Mesodermal cell (in vitro differentiated cells): ENCODE results near the gene SIGLEC6.
"Not testable (repeated sequence)": the region's sequence is repeated elsewhere in the genome, so short reads cannot be mapped to it uniquely, and the experiment has no call there.

Experiments
- H3K27ac ChIP-seq: 2 replicates; pipeline ENCODE4 v1.7.0; 2013; ENCODE audit warnings: mild to moderate bottlenecking, low read depth, low read length, moderate library complexity; ENCODE audit not compliant: severe bottlenecking
- H3K36me3 ChIP-seq: 2 replicates; pipeline ENCODE4 v1.7.1; 2013; ENCODE audit warnings: mild to moderate bottlenecking, low read length, moderate library complexity; ENCODE audit not compliant: control insufficient read depth, insufficient read depth
- H3K4me1 ChIP-seq: one replicate; pipeline ENCODE4 v1.7.1; 2013; ENCODE audit warnings: mild to moderate bottlenecking, low read length; ENCODE audit not compliant: insufficient read depth, control insufficient read depth, poor library complexity, severe bottlenecking
- H3K4me3 ChIP-seq: 2 replicates; pipeline ENCODE4 v1.7.0; 2013; ENCODE audit warnings: low read length, control low read depth, mild to moderate bottlenecking; ENCODE audit not compliant: insufficient read depth, poor library complexity, severe bottlenecking; ENCODE audit errors: extremely low read depth
- H3K9me3 ChIP-seq: 2 replicates; pipeline ENCODE4 v1.7.1; 2013; ENCODE audit warnings: mild to moderate bottlenecking, low read length, moderate library complexity; ENCODE audit not compliant: control insufficient read depth
- WGBS, 2 experiments: methylation state at CpG; one replicate each; pipeline ENCODE4 v1.1.5; 2013; ENCODE audit warnings: missing lambda C conversion rate in 2 of 2; ENCODE audit not compliant: insufficient coverage in 2 of 2; 5-methylcytosine and 5-hydroxymethylcytosine counted together

The SIGLEC6 gene

GRCh38 chr19:51508059-51508733 is 23.3 kb downstream of the SIGLEC6 start:
- Histone ChIP-seq H3K4me3 (no peak overlapping the region), H3K36me3 (no peaks in the 10 kb centered on the region), H3K4me1 (no peaks in the 10 kb centered on the region), H3K27ac (no peak overlapping the region), H3K9me3 (no peaks in the 10 kb centered on the region)
- no CpG with 5 or more reads among the region's 3 CpGs for WGBS, 2 experiments

GRCh38 chr19:51507640-51508058 is 23.8 kb downstream of the SIGLEC6 start:
- H3K36me3 ChIP-seq: no peaks in the 10 kb centered on the region
- no peak overlapping the region for H3K27ac ChIP-seq
- no peak overlapping the region for H3K4me3 ChIP-seq
- no peaks in the 10 kb centered on the region for H3K4me1 ChIP-seq
- no peaks in the 10 kb centered on the region for H3K9me3 ChIP-seq
- WGBS, 2 experiments: 76 to 77% methylated on average over 3 to 5 of the region's 6 CpGs

GRCh38 chr19:51507192-51507591 is 24.3 kb downstream of the SIGLEC6 start:
- H3K9me3 ChIP-seq: no peaks in the 10 kb centered on the region
- H3K36me3 ChIP-seq: no peaks in the 10 kb centered on the region
- no peak overlapping the region for H3K27ac ChIP-seq
- 56 to 62% methylated on average over 2 to 3 of the region's 3 CpGs for WGBS, 2 experiments
- no peak overlapping the region for H3K4me3 ChIP-seq
- no peaks in the 10 kb centered on the region for H3K4me1 ChIP-seq

- Histone ChIP-seq H3K4me3 (no peak overlapping the region), H3K4me1 (no peaks in the 10 kb centered on the region), H3K36me3 (no peaks in the 10 kb centered on the region), H3K9me3 (no peaks in the 10 kb centered on the region), H3K27ac (no peak overlapping the region)
- 44% methylated on average over 2 of the region's 3 CpGs; no CpG with 5 or more reads in 1 of the 2 experiments for WGBS, 2 experiments
Observed at GRCh38 chr19:51505904-51506303, 25.6 kb downstream of the SIGLEC6 start.

- no peaks in the 10 kb centered on the region for H3K36me3 ChIP-seq
- H3K9me3 ChIP-seq: no peaks in the 10 kb centered on the region
- H3K4me3 ChIP-seq: no peak overlapping the region
- 71% methylated on average over 1 of the region's 3 CpGs; no CpG with 5 or more reads in 1 of the 2 experiments for WGBS, 2 experiments
- no peaks in the 10 kb centered on the region for H3K4me1 ChIP-seq
- no peak overlapping the region for H3K27ac ChIP-seq
Observed at GRCh38 chr19:51503896-51504295, 27.6 kb downstream of the SIGLEC6 start.

- Histone ChIP-seq H3K36me3 (no peaks in the 10 kb centered on the region), H3K4me3 (no peak overlapping the region), H3K4me1 (no peaks in the 10 kb centered on the region), H3K27ac (no peak overlapping the region), H3K9me3 (no peaks in the 10 kb centered on the region)
- 74 to 94% methylated on average over 3 of the region's 5 CpGs for WGBS, 2 experiments
Observed at GRCh38 chr19:51503286-51503817, 28.1 kb downstream of the SIGLEC6 start.

- no peaks in the 10 kb centered on the region for H3K9me3 ChIP-seq
- 73 to 89% methylated on average over 3 to 8 of the region's 12 CpGs for WGBS, 2 experiments
- no peak within 1 kb of the TSS for H3K27ac ChIP-seq
- H3K4me3 ChIP-seq: no peak within 1 kb of the TSS
- no peaks in the 10 kb centered on the region for H3K36me3 ChIP-seq
- H3K4me1 ChIP-seq: no peaks in the 10 kb centered on the region
Observed at GRCh38 chr19:51501594-51502263, 29.7 kb downstream of the SIGLEC6 start, which contains the start of gene SIGLEC12. TSS of gene SIGLEC12 (minus strand) at chr19:51501800. CDS start at chr19:51501733, 67 bp downstream.

GRCh38 chr19:51500931-51501330 is 30.5 kb downstream of the SIGLEC6 start:
- not testable (repeated sequence) for H3K27ac ChIP-seq
- 53 to 60% methylated on average over 1 to 3 of the region's 8 CpGs for WGBS, 2 experiments

GRCh38 chr19:51497666-51498065 is 33.8 kb downstream of the SIGLEC6 start:
- Histone ChIP-seq H3K27ac (no peak overlapping the region), H3K36me3 (no peaks in the 10 kb centered on the region), H3K9me3 (no peaks in the 10 kb centered on the region), H3K4me3 (no peak overlapping the region), H3K4me1 (no peaks in the 10 kb centered on the region)
- WGBS, 2 experiments: 50% methylated on average over 1 of the region's 3 CpGs; no CpG with 5 or more reads in 1 of the 2 experiments

More at GRCh38 chr19:51500931-51501330, 30.5 kb downstream of the SIGLEC6 start:
- H3K4me3 ChIP-seq, H3K36me3 ChIP-seq, H3K4me1 ChIP-seq, H3K9me3 ChIP-seq: not testable (repeated sequence)

- 24 to 43% methylated on average over 2 of the region's 2 CpGs for whole genome bisulfite sequencing, 2 experiments
Observed at GRCh38 chr19:51493776-51494175, 37.7 kb downstream of the SIGLEC6 start.

GRCh38 chr19:51491586-51491985 is 39.9 kb downstream of the SIGLEC6 start:
- Histone ChIP-seq H3K9me3 (no peaks in the 10 kb centered on the region), H3K27ac (no peak overlapping the region), H3K4me1 (no peaks in the 10 kb centered on the region), H3K36me3 (no peaks in the 10 kb centered on the region), H3K4me3 (no peak overlapping the region)
- WGBS, 2 experiments: 64 to 72% methylated on average over 2 to 5 of the region's 7 CpGs

More at GRCh38 chr19:51493776-51494175, 37.7 kb downstream of the SIGLEC6 start:
- Histone ChIP-seq H3K27ac (no peak overlapping the region), H3K4me1 (no peaks in the 10 kb centered on the region), H3K4me3 (no peak overlapping the region), H3K9me3 (no peaks in the 10 kb centered on the region), H3K36me3 (no peaks in the 10 kb centered on the region)
